Effector memory CD4-positive, alpha-beta T cell (primary cell): ENCODE results near the gene LAIR1.
A peak's percentile ranks its signal among the peaks of the same experiment; 100 is the strongest.
"Not testable (repeated sequence)": the region's sequence is repeated elsewhere in the genome, so short reads cannot be mapped to it uniquely, and the experiment has no call there.

Experiments
- DNase-seq, 3 donors: peaks; one replicate each; pipeline ENCODE4 v3.0.0-alpha.2; 2020
- H3K27ac ChIP-seq: 2 replicates; pipeline ENCODE4 v1.7.0; 2013; ENCODE audit warnings: mild to moderate bottlenecking, low read length, moderate library complexity; ENCODE audit not compliant: insufficient read depth, poor library complexity, severe bottlenecking
- H3K27me3 ChIP-seq: replicated peaks from 2 replicates; pipeline ENCODE4 v1.7.0; 2013; ENCODE audit warnings: mild to moderate bottlenecking, low read length; ENCODE audit not compliant: insufficient read depth, control insufficient read depth, poor library complexity, severe bottlenecking
- H3K36me3 ChIP-seq: 2 replicates; pipeline ENCODE4 v1.7.0; 2013; ENCODE audit warnings: mild to moderate bottlenecking, low read length, moderate library complexity; ENCODE audit not compliant: control insufficient read depth, insufficient read depth
- H3K4me1 ChIP-seq: 2 replicates; pipeline ENCODE4 v1.7.0; 2013; ENCODE audit warnings: low read length, mild to moderate bottlenecking; ENCODE audit not compliant: control insufficient read depth, insufficient read depth, poor library complexity, severe bottlenecking
- H3K4me3 ChIP-seq: 2 replicates; pipeline ENCODE4 v1.7.0; 2013; ENCODE audit warnings: low read length, low read depth, mild to moderate bottlenecking; ENCODE audit not compliant: insufficient read depth, poor library complexity, severe bottlenecking
- H3K9me3 ChIP-seq: 2 replicates; pipeline ENCODE4 v1.7.0; 2013; ENCODE audit warnings: mild to moderate bottlenecking, low read length, moderate library complexity; ENCODE audit not compliant: control insufficient read depth

LAIR1 gene

GRCh38 chr19:54395685-54396084 lies 31.0 kb upstream of the LAIR1 start:
- peaks cover 5% of the 10 kb centered on the region for H3K4me1 ChIP-seq
- no peaks in the 10 kb centered on the region for H3K36me3 ChIP-seq
- H3K27ac ChIP-seq, result no peak overlapping the region
- no peaks in the 10 kb centered on the region for H3K9me3 ChIP-seq
- H3K4me3 ChIP-seq, result no peak overlapping the region
- no peaks in the 10 kb centered on the region for H3K27me3 ChIP-seq
- no peak for DNase-seq

- Histone ChIP-seq H3K4me3 (no peak overlapping the region), H3K27ac (no peak overlapping the region), H3K4me1 (peaks cover 25% of the 10 kb centered on the region), H3K9me3 (no peaks in the 10 kb centered on the region), H3K36me3 (no peaks in the 10 kb centered on the region), H3K27me3 (no peaks in the 10 kb centered on the region)
- DNase-seq, result no peak
These were observed 28.6 kb upstream of the LAIR1 start for GRCh38 chr19:54393381-54393780.

- Histone ChIP-seq H3K4me1 (peaks cover 30% of the 10 kb centered on the region), H3K4me3 (no peak overlapping the region), H3K9me3 (no peaks in the 10 kb centered on the region), H3K27me3 (no peaks in the 10 kb centered on the region), H3K27ac (no peak overlapping the region), H3K36me3 (no peaks in the 10 kb centered on the region)
- DNase-seq, result no peak
These were observed 27.4 kb upstream of the LAIR1 start for GRCh38 chr19:54392105-54392504.

- H3K4me3 ChIP-seq, result no peak overlapping the region
- no peaks in the 10 kb centered on the region for H3K36me3 ChIP-seq
- no peak overlapping the region for H3K27ac ChIP-seq
- peaks cover 30% of the 10 kb centered on the region for H3K4me1 ChIP-seq
- H3K27me3 ChIP-seq, result no peaks in the 10 kb centered on the region
- no peaks in the 10 kb centered on the region for H3K9me3 ChIP-seq
- DNase-seq, result no peak
These were observed 26.9 kb upstream of the LAIR1 start for GRCh38 chr19:54391589-54392061.

GRCh38 chr19:54390942-54391577 lies 26.3 kb upstream of the LAIR1 start:
- Histone ChIP-seq H3K36me3 (no peaks in the 10 kb centered on the region), H3K27me3 (no peaks in the 10 kb centered on the region), H3K4me1 (peaks cover 30% of the 10 kb centered on the region), H3K27ac (no peak overlapping the region), H3K4me3 (no peak overlapping the region), H3K9me3 (no peaks in the 10 kb centered on the region)
- peak in 2 of 3 donors; percentile 40 to 60 for DNase-seq

- H3K27me3 ChIP-seq, result no peaks in the 10 kb centered on the region
- DNase-seq, result no peak
- H3K9me3 ChIP-seq, result no peaks in the 10 kb centered on the region
- no peak overlapping the region for H3K4me3 ChIP-seq
- peaks cover 30% of the 10 kb centered on the region for H3K4me1 ChIP-seq
- H3K27ac ChIP-seq, result no peak overlapping the region
- no peaks in the 10 kb centered on the region for H3K36me3 ChIP-seq
These were observed 24.8 kb upstream of the LAIR1 start for GRCh38 chr19:54389553-54389952.

- H3K9me3 ChIP-seq, result no peaks in the 10 kb centered on the region
- H3K36me3 ChIP-seq, result no peaks in the 10 kb centered on the region
- H3K27ac ChIP-seq, result peak overlapping the region; percentile 53
- no peaks in the 10 kb centered on the region for H3K27me3 ChIP-seq
- peaks cover 30% of the 10 kb centered on the region for H3K4me1 ChIP-seq
- H3K4me3 ChIP-seq, result peak overlapping the region; percentile 58
- DNase-seq, result no peak
These were observed 24.0 kb upstream of the LAIR1 start for GRCh38 chr19:54388802-54389139.

- Histone ChIP-seq H3K4me3 (peak overlapping the region; percentile 58), H3K9me3 (no peaks in the 10 kb centered on the region), H3K36me3 (no peaks in the 10 kb centered on the region), H3K27me3 (no peaks in the 10 kb centered on the region), H3K4me1 (peaks cover 30% of the 10 kb centered on the region), H3K27ac (peak overlapping the region; percentile 53)
- peak in 1 of 3 donors; percentile 6 for DNase-seq
These were observed 23.5 kb upstream of the LAIR1 start for GRCh38 chr19:54387991-54388801.

- no peak overlapping the region for H3K27ac ChIP-seq
- DNase-seq, result no peak
- peaks cover 16% of the 10 kb centered on the region for H3K4me1 ChIP-seq
These were observed 18.6 kb upstream of the LAIR1 start for GRCh38 chr19:54383330-54383729.

GRCh38 chr19:54382041-54382440 lies 17.3 kb upstream of the LAIR1 start:
- not testable (repeated sequence) for DNase-seq, H3K36me3 ChIP-seq, H3K27me3 ChIP-seq, H3K27ac ChIP-seq, H3K9me3 ChIP-seq, H3K4me3 ChIP-seq
- peaks cover 15% of the 10 kb centered on the region for H3K4me1 ChIP-seq

More at GRCh38 chr19:54383330-54383729, 18.6 kb upstream of the LAIR1 start:
- Histone ChIP-seq H3K4me3 (no peak overlapping the region), H3K9me3 (no peaks in the 10 kb centered on the region), H3K36me3 (no peaks in the 10 kb centered on the region), H3K27me3 (no peaks in the 10 kb centered on the region)
